Right renal cortex interstitium (tissue), 3 donors: ENCODE measurements around the gene ZBTB33. TPM values are rescaled to one million over a fixed set of nuclear protein-coding genes. Genes with fewer than 3 reads are reported as not detected.

Experiments
- DNase-seq, 3 donors: peaks; one replicate each; pipeline ENCODE4 v3.0.0-alpha.2; 2013; ENCODE audit warnings: low read depth in 3 of 3, low spot score in 2 of 3
- polyA plus RNA-seq, 3 donors: library from polyadenylated mRNA; unstranded; fragments of 120-200 nt; gene quantifications; one replicate each; pipeline ENCODE4 v1.2.1, GENCODE V29; 2013; ENCODE audit not compliant: insufficient read length in 3 of 3

The ZBTB33 gene
- polyA plus RNA-seq, 3 donors = 26.6 to 29.3 (median 28.0) TPM

GRCh38 chrX:120262859-120263708 lies 12.5 kb downstream of the ZBTB33 start:
- no peak for DNase-seq

GRCh38 chrX:120264341-120264740 lies 13.7 kb downstream of the ZBTB33 start:
- no peak for DNase-seq

- no peak for DNase-seq
Measured at GRCh38 chrX:120269373-120270035, 18.9 kb downstream of the ZBTB33 start.

GRCh38 chrX:120270567-120270966 lies 20.0 kb downstream of the ZBTB33 start:
- DNase-seq = no peak

- no peak for DNase-seq
Measured at GRCh38 chrX:120271218-120271617, 20.6 kb downstream of the ZBTB33 start.

- no peak for DNase-seq
Measured at GRCh38 chrX:120274145-120274544, 23.5 kb downstream of the ZBTB33 start.

- DNase-seq = no peak
Measured at GRCh38 chrX:120274958-120275357, 24.3 kb downstream of the ZBTB33 start.

GRCh38 chrX:120281021-120281624 lies 30.5 kb downstream of the ZBTB33 start:
- DNase-seq = no peak

- no peak for DNase-seq
Measured at GRCh38 chrX:120281761-120282160, 31.1 kb downstream of the ZBTB33 start.

GRCh38 chrX:120282697-120283096 lies 32.1 kb downstream of the ZBTB33 start:
- no peak for DNase-seq

GRCh38 chrX:120286733-120287512 lies 36.3 kb downstream of the ZBTB33 start:
- no peak for DNase-seq

GRCh38 chrX:120287513-120288112 lies 37.0 kb downstream of the ZBTB33 start:
- DNase-seq = no peak

GRCh38 chrX:120290107-120290506 lies 39.5 kb downstream of the ZBTB33 start:
- DNase-seq = no peak

GRCh38 chrX:120291211-120291610 lies 40.6 kb downstream of the ZBTB33 start:
- no peak for DNase-seq

GRCh38 chrX:120293015-120293414 lies 42.4 kb downstream of the ZBTB33 start:
- DNase-seq = no peak

GRCh38 chrX:120294651-120295050 lies 44.0 kb downstream of the ZBTB33 start:
- no peak for DNase-seq

GRCh38 chrX:120297923-120298322 lies 47.3 kb downstream of the ZBTB33 start:
- no peak for DNase-seq

- no peak for DNase-seq
Measured at GRCh38 chrX:120299928-120300327, 49.3 kb downstream of the ZBTB33 start.

- DNase-seq = no peak
Measured at GRCh38 chrX:120301497-120301896, 50.9 kb downstream of the ZBTB33 start.

GRCh38 chrX:120301960-120302359 lies 51.3 kb downstream of the ZBTB33 start:
- no peak for DNase-seq
